Fibroblast of mammary gland (primary cell): ENCODE data around the gene ARHGAP32.

Experiments used
- DNase-seq: peaks from one replicate; pipeline ENCODE4 v3.0.0-alpha.2; 2010; ENCODE audit warnings: low read depth
- H3K4me3 ChIP-seq: 2 replicates; pipeline ENCODE4 v1.5.1; 2011; ENCODE audit warnings: low read depth, mild to moderate bottlenecking, low read length, moderate library complexity; ENCODE audit not compliant: control insufficient read depth
- TF ChIP-seq, protein P1 (sequence below): conservative IDR thresholded peaks from 2 replicates; pipeline ENCODE4 v1.5.1; 2011; ENCODE audit warnings: low read depth, low read length, inconsistent platforms; ENCODE audit not compliant: control insufficient read depth, insufficient read depth

ARHGAP32 gene

DNA sequence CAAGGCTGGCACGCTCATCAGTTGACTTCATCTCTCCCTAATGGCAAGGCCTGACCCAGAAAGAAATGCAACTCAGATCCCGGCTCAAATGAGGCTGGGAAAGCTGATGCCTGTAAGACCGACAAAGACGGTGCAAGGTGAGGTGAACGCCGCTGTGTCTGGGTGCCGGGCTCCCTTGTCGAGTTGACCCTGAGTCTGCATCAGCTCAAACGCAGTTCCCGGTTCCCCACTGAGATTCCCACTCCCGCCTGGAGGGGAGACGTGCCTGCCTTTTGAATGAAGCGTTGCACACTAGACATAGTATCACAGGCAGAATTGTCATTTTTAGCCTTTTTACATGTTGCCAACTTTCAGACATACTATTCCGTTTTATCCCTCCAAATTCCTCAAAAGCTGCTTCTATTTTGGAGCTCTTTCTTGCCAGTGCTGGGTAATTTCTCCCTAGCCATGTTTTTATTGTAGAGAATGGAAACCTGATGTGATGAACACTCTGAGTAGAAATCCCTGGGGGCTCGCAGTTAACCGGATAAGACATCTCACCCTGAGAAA is 248.6 kb downstream of the ARHGAP32 start:
- DNase-seq: no peak
- TF ChIP-seq, protein P1, sequence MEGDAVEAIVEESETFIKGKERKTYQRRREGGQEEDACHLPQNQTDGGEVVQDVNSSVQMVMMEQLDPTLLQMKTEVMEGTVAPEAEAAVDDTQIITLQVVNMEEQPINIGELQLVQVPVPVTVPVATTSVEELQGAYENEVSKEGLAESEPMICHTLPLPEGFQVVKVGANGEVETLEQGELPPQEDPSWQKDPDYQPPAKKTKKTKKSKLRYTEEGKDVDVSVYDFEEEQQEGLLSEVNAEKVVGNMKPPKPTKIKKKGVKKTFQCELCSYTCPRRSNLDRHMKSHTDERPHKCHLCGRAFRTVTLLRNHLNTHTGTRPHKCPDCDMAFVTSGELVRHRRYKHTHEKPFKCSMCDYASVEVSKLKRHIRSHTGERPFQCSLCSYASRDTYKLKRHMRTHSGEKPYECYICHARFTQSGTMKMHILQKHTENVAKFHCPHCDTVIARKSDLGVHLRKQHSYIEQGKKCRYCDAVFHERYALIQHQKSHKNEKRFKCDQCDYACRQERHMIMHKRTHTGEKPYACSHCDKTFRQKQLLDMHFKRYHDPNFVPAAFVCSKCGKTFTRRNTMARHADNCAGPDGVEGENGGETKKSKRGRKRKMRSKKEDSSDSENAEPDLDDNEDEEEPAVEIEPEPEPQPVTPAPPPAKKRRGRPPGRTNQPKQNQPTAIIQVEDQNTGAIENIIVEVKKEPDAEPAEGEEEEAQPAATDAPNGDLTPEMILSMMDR: no peak

DNA sequence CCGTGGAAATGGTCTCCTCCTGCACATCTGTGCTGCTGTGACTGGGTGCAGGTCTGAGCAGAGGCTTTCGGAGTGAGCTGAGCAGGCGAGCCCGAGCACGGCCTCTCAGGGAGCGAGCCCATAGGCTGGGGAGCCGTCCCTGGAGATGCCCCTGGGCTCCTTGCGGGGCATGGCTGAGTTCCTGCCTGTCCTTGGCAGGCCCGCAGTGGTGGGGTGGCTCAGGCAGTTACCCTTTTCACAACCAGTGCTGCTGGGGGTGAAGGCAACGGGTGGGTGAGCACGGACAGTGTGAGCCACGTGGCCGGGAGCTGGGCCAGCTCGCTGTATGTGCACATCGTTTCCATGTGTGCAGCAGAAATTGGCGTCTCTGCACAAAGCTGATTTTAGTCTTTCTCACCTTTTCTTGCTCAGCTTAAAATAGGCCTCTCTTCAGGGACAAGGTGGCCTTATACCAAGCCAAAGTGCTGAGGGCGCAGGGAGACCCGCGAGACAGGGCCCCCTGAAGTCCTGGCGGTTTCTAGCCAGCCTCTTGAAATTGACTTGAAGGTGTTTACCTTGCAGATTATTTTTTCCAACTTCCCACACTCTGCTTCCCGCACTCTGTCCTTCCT is 249.2 kb downstream of the ARHGAP32 start, which contains the start of gene TP53AIP1:
TP53AIP1 (minus strand) TSS at position 55 of the 611 bp plus-strand sequence. CDS start 5,053 bp downstream, outside the sequence.
- no peak for DNase-seq
- TF ChIP-seq, protein P1: no peak
- no peak within 1 kb of the TSS for H3K4me3 ChIP-seq

More for the DNA sequence above, 248.6 kb downstream of the ARHGAP32 start:
- H3K4me3 ChIP-seq: no peak overlapping the region

DNA sequence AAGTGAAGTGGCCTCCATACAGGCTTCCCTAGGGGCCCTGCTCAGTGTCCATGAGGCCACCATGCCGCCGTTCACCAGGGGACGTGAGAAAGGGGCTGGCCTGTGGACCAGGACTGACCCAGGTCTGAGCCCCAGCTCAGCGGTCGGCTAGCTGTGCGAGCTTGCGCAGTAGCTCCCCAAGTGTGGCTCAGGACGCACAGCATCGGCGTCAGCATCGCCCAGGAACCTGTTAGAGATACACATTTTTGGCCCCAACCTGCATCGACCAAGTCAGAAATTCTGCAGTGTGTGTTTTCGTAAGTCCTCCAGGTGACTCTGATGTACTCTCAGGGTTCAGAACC is 249.9 kb downstream of the ARHGAP32 start:
- no peak for DNase-seq
- no peak overlapping the region for H3K4me3 ChIP-seq
- TF ChIP-seq, protein P1: no peak

DNA sequence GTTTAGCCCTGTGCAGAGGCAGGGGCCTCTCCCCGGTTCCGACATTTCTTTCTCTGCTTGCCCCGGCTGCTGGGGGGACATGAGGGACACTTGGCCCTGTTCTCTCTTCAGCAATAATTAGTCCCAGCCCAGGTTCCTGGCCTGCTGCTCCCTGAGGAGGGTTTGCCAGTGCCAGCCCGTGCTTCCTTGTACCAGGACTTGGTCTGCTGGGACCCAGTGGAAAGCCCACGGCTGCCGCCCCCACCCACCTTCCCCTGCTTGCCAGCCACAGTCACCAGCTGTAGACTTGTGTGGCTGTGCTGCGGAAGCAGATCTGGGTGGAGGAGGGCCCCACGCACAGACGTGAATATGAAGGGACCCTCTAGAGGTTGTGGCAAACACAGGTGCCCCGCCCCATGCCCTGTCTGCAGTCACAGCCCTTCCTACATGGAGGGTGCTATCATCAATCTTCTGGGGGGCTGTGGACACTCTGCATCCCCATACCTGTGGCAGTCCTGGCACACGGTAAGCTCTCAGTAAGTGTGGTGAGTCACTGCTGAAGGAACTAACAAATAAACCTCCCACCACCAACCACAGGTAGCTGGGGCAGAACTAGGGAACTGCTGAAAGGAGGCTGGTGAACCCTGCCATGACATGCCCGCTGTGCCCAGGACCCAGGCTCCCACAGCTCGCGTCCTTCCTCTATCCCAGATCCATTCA is 250.4 kb downstream of the ARHGAP32 start:
- DNase-seq: no peak
- no peak overlapping the region for H3K4me3 ChIP-seq
- TF ChIP-seq, protein P1: no peak

DNA sequence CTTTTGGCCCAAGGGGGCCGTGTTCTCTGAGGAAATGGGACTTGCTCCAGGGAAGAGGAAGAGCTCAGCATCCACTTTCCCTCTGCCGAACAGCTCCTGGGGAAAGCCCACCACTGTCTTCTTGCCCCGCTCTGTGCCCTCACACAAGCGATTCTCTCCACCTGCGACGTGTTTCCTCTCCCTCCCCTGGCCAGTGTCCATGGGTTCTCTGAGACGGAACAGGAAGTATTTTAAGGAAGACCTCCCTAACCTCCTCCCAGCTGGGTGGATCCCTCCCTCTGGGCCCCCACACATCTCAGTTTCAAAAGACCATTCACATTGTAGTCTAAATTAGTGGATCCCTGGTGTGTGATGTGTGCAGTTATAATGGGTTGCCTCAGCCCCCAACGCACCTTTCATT is 251.0 kb downstream of the ARHGAP32 start:
- TF ChIP-seq, protein P1: no peak
- no peak for DNase-seq
- no peak overlapping the region for H3K4me3 ChIP-seq

DNA sequence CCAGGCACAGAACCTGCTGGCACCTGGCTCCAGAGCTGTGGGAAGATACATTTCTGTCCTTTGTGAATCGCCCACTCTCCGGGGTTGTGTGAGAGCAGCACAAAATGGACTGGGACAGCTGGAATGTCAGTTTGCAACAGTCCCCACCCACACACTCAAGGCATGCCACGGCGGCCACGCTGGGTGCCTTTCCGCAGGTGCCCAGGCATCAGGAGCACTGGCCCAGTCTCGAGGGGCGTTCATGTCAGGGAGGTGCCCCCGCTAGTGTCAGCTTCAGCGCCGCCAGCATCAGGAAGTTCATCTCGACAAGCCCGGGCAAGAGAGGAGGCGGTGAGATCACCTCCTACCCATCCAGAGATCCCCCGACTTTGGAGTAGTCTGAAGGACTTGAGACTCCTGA is 251.5 kb downstream of the ARHGAP32 start:
- DNase-seq: no peak

More for the DNA sequence above, 251.5 kb downstream of the ARHGAP32 start:
- no peak overlapping the region for H3K4me3 ChIP-seq
- TF ChIP-seq, protein P1: no peak
